ENCODE results near the gene FGD6.
"Not testable (repeated sequence)": the region's sequence is repeated elsewhere in the genome, so short reads cannot be mapped to it uniquely, and the experiment has no call there.

FGD6 gene

GRCh38 chr12:95118138-95118787 lies 99.0 kb downstream of the FGD6 start:
- DNase-seq, result no peak

GRCh38 chr12:95117178-95117599 lies 100.1 kb downstream of the FGD6 start:
- no peak for DNase-seq

DNA sequence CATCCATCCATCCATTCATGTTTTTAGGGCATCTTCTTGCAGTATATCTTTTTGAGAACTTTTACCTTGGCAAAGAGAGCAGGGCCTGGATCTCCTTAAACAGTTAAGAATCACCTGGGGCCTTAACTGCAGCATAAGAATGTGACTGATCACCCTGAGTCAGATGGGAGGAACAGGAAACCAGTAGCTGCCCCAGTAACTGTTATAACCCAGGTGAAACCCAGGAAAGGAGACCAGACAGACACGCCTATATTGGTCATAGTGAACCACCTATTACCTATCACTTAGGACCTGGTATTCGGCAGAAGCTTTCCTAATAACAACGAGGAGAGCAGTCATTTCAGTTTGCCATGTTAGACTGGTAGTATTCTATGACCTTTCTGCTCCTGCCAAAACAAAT lies 100.5 kb downstream of the FGD6 start:
- DNase-seq, result no peak

DNA sequence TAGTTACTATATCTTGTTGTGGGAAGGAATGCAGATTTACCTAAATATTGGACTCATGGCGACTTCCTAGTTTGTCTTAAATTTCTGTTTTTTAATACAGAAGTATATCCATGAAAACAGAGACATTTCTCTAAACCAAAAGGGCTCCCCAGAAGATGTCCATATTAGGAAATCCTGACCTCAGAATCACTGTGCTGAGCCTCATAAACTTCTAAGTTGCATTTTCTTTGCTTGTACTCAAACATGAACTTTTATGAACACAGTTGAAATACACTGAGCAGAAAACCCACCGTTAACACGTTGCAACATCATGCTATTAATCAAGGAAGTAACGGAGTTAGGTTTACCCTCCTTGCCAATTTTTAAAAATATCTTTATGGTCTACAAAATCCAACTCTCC lies 100.9 kb downstream of the FGD6 start:
- DNase-seq, result no peak

DNA sequence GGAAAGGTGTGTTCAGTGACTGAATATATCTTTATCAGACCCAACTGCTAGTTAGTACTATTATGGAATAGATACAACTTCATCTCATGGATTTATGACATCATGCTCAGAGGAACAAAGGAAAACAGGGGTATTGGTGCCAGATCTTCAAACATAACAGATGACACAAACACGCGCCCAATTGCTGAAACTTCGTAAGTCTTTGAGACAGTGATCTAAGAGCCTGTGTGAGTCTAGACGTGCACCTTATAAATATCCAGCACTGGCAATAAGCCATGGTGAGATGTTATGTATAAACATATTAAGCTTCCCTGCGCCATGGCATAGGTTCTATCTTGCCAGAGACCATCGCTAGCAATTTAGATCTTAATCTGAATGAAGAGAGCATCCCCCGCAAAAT lies 101.6 kb downstream of the FGD6 start:
- DNase-seq, result no peak

DNA sequence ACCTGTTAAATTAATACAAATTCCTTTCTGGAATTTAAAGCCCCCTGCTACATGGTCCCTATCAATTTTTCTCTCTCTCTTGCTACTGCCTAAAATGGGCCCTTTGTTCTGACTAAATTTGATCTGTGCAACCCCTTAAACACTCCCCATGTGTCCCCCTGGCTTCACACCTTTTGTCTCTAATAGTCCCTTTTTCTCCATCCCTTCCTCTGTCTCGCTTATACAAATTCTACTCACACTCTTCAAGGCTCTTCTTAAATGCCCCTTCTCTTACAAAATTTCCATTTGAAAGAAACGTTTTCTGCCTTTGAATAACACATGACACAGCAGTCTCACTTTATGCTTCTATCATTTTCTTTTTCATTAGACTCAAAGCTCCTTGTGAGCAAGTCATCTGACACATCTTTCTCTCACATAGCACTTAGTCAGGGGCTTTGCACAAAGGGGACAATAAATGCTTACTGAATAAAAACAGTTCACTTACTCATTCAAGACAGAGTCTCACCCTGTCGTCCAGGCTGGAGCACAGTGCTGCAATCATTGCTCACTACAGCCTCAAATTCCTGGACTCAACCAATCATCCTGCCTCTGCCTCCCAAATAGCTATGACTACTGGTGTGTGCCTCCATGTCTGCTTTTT lies 102.4 kb downstream of the FGD6 start:
- DNase-seq, result no peak

DNA sequence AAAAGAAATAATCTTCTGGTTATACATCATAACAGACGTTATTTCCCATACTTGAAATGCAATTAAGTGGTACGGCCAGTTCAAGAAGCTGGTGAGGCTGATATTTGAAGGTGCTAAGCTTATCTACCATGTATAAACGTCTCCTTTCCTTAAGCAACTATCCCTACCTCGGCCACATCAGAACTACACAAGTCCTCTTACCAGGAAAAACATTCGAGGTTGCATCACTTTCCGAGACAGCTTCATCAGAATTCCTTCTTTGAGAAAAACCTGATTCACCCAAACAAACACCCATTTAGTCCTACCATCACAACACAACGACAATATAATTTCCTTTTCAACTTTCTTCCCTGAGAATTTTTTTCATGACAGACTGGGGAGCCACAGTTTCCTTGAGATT lies 109.9 kb downstream of the FGD6 start:
- no peak for DNase-seq

DNA sequence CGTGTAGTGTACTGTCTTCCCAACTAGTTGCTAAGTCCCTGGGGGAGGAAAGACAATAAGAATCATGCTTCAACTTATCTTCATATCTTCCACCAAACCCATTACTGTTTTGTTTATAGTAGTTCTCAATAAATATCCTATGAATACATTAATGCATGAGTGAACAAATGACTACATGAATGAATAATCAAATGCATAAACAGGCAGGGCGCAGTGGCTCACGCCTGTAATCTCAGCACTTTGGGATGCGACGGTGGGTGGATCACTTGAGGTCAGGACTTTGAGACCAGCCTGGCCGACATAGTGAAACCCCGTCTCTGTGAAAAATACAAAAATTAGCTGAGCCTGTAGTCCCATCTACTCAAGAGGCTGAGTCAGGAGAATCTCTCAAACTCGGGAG lies 111.7 kb downstream of the FGD6 start:
- DNase-seq, result no peak

DNA sequence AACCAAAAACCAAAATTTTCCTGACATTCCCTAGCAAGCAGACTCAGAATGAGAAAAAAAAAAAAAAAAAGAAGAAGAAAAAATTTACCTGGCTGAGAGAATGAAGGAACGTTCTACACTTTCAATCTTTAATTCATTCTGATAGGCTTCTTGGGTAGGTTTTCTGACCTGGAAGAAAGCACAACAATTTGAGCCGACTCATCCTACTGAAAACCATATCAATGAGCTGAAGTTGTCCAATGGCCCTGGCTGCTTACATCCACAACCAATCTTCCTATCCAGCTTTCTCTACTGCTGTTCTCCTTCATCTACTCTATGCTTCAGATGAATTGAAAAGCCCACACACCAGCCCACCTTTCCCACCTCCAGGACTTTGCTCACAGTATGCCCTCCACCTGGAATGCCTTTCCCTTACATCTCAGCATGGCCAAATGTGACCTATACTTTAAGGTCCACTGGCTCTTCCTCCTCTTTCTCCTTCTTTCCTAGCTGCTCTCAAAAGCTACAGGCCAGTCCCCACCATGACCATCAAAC lies 112.3 kb downstream of the FGD6 start:
- DNase-seq, result no peak

- no peak for DNase-seq
These were observed 114.2 kb downstream of the FGD6 start for GRCh38 chr12:95102916-95103671.

DNA sequence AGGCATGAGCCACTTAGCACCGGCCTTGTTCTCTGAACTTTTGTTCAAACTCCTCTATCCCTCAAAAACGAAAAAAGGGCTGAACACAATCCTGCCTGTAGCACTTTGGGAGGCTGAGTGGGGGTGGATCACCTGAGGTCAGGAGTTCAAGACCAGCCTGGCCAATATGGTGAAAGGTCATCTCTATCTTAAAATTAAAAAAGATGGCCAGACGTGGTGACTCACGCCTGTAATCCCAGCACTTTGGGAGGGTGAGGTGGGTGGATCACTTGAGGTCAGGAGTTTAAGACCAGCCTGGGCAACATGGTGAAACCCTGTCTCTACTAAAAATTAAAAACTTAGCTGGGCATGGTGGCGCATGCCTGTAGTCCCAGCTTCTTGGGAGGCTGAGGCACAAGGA lies 115.3 kb downstream of the FGD6 start:
- DNase-seq, result not testable (repeated sequence)

GRCh38 chr12:95100264-95101190 lies 116.7 kb downstream of the FGD6 start:
- DNase-seq, result no peak

- no peak for DNase-seq
These were observed 117.9 kb downstream of the FGD6 start for GRCh38 chr12:95099270-95099790.

GRCh38 chr12:95096852-95097251 lies 120.4 kb downstream of the FGD6 start:
- DNase-seq, result no peak

GRCh38 chr12:95096378-95096777 lies 120.9 kb downstream of the FGD6 start:
- no peak for DNase-seq

DNA sequence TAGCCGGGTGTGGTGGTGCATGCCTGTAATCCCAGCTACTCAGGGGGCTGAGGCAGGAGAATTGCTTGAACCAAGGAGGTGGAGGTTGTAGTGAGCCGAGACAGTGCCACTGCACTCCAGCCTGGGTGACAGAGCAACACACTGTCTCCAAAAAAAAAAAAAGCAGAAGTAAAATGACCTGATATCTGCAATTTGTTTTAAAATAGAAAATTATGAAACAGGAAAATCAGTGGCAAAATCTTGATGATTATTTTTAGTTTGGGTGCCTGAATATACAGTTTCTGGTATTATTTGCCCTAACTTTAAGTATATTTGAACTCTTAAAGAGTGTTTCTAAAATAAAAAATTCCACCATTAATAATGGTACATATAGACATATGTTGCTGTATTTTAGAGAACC lies 121.4 kb downstream of the FGD6 start:
- not testable (repeated sequence) for DNase-seq

DNA sequence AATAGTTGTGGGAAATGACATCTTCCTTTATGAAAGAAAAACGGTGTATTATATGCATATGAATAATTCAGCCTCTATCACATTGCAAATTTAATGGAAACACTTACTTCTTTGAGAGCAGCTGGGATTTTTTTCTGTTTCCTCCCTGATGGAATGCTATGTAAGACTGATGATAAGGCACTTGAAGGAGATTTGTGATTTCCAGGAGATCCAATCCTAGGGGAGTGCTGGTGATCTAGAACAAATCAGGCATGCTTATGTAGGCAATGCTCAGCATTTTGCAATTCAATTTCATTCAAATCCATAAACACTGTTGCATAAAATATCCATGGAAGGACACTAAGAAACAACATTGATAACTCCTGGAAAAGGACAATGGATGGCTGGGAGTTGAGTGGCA lies 127.8 kb downstream of the FGD6 start:
- no peak for DNase-seq

GRCh38 chr12:95088379-95088778 lies 128.9 kb downstream of the FGD6 start:
- DNase-seq, result no peak

GRCh38 chr12:95085612-95086011 lies 131.7 kb downstream of the FGD6 start:
- DNase-seq, result no peak

GRCh38 chr12:95083938-95084337 lies 133.3 kb downstream of the FGD6 start:
- no peak for DNase-seq

DNA sequence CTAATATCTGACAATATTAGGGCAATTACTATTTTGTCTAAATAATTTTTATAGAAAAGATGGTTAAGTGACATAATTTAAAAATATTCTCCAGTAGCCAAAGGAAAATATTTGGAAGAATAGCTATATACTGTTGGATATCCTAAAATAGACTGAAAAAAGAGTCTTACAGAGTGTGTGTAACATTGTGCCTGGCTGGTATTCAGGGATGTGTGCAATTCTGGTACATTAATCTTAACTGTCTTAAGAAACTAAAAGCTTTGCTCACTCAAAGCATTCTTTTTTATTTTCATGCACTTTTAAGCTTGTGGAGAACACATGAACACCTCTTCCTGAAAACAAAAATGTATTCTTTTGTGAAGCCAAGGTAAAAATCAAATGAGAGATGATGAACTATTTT lies 133.8 kb downstream of the FGD6 start:
- no peak for DNase-seq

- DNase-seq, result no peak
These were observed 139.9 kb downstream of the FGD6 start for GRCh38 chr12:95077341-95077740.

DNA sequence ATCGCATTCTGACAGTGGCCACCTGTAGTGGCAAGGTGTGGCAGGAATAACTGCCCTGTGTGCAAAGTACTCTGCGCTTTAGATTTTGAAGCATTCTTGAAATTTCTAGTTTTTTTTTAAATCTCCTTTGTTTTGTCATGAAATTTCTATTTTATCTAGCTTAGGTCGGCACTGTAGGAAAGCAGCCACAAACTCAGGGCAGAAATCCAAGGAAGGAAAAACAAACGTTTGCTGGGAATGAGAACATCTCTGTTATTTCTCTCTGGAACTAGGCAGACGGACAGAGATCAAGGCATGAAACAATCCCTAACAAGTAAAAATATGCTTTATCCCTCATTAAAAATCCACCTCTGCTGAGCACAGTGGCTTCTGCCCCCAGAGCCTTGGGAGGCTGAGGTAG lies 142.5 kb downstream of the FGD6 start:
- DNase-seq, result no peak
